GM19455 (cell line): ENCODE data around the gene MAP3K2.

Source experiments
- ATAC-seq: cut with Tn5 transposase; IDR thresholded peaks from one replicate; pipeline ENCODE4 v1.9.1; 2021; ENCODE audit not compliant: unreplicated experiment

Gene MAP3K2

GRCh38 chr2:127408004-127408806, 20.4 kb upstream of the MAP3K2 start:
- peak; percentile 64 for ATAC-seq

- ATAC-seq = no peak
Observed at GRCh38 chr2:127407661-127408003, 19.9 kb upstream of the MAP3K2 start.

GRCh38 chr2:127407091-127407490, 19.3 kb upstream of the MAP3K2 start:
- no peak for ATAC-seq

GRCh38 chr2:127406454-127406853, 18.7 kb upstream of the MAP3K2 start:
- no peak for ATAC-seq

GRCh38 chr2:127405255-127405610, 17.5 kb upstream of the MAP3K2 start:
- ATAC-seq = no peak

GRCh38 chr2:127404466-127405254, 16.9 kb upstream of the MAP3K2 start:
- ATAC-seq = no peak

GRCh38 chr2:127403460-127403859, 15.7 kb upstream of the MAP3K2 start:
- no peak for ATAC-seq

- no peak for ATAC-seq
Observed at GRCh38 chr2:127401757-127402695, 14.3 kb upstream of the MAP3K2 start.

- no peak for ATAC-seq
Observed at GRCh38 chr2:127400897-127401756, 13.4 kb upstream of the MAP3K2 start.

GRCh38 chr2:127400533-127400896, 12.7 kb upstream of the MAP3K2 start:
- no peak for ATAC-seq

- ATAC-seq = peak; percentile 87
Observed at GRCh38 chr2:127398239-127398590, 10.4 kb upstream of the MAP3K2 start.

GRCh38 chr2:127397568-127398238, 9.9 kb upstream of the MAP3K2 start:
- no peak for ATAC-seq

GRCh38 chr2:127394492-127394891, 6.7 kb upstream of the MAP3K2 start:
- no peak for ATAC-seq

GRCh38 chr2:127392828-127393578, 5.2 kb upstream of the MAP3K2 start:
- ATAC-seq = no peak

- no peak for ATAC-seq
Observed at GRCh38 chr2:127392133-127392827, 4.5 kb upstream of the MAP3K2 start.

GRCh38 chr2:127389778-127390435, 2.1 kb upstream of the MAP3K2 start:
- ATAC-seq = no peak

- peak; percentile 6 for ATAC-seq
Observed at GRCh38 chr2:127388423-127389164, 819 bp upstream of the MAP3K2 start.
